Activated CD8-positive, alpha-beta memory T cell treated with anti-CD3 and anti-CD28 coated beads for 1 hour (primary cell): ENCODE data around the gene TSPAN17.
"Not testable (repeated sequence)": the region's sequence is repeated elsewhere in the genome, so short reads cannot be mapped to it uniquely, and the experiment has no call there.

Experiments
- DNase-seq, 2 donors: peaks; one replicate each; pipeline ENCODE4 v3.0.0-alpha.2; 2020; ENCODE audit warnings: low read depth in 1 of 2; ENCODE audit errors: extremely low read depth in 1 of 2

TSPAN17 gene

DNA sequence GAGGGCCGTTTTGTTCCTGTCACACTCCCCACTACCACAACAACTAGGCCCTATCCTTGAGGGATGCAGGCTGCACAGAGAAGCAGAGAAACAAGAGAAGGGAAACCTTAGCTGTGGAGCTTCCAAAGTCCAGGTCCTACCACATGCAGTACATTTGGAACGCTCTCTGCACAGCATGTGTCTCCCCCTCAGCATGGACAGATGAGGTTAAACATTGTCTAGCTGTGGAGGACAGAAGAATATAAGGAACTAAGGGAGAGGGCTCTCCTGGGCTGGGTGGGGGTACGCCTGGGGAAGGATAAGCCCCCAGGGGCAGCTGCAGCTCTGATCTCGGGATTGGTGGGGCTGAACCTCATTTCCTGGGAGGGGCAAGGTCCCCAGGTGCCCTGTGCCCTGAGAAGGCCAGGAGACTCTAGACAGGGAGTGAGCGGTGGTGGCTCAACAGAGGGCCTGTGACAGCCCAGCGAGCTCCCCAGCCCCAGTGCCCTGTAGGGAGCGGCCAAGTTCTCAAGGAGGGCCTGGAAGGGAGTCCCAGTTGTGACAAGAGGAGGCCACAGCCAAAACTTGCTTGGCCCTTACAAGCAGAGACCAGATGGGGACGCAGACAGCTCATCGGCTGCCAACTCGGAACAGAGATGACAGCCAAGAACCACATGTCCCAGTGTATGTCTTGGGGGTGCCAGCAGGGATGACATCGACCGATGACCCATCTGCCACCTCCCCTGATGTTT lies 30.1 kb downstream of the TSPAN17 start:
- no peak for DNase-seq

DNA sequence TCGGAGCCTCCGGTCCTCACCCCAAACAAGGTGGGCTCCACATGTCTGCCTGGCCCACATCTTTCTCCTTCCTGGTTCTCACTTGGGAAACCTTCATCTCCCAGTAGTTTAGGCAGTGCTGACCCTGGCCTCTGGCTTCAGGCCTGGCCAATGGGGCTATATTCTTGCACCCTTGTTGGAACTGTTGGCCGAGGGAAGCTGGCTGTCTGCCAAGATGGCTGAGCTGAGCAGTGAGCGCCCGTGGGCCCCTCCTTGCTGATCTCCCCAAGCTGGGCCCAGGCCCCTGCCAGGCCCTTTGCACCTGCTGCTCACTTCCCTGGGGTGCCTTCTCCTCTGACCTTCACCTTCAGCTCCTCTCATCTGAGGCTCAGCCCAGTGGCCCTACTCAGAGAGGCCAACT lies 31.3 kb downstream of the TSPAN17 start:
- no peak for DNase-seq

DNA sequence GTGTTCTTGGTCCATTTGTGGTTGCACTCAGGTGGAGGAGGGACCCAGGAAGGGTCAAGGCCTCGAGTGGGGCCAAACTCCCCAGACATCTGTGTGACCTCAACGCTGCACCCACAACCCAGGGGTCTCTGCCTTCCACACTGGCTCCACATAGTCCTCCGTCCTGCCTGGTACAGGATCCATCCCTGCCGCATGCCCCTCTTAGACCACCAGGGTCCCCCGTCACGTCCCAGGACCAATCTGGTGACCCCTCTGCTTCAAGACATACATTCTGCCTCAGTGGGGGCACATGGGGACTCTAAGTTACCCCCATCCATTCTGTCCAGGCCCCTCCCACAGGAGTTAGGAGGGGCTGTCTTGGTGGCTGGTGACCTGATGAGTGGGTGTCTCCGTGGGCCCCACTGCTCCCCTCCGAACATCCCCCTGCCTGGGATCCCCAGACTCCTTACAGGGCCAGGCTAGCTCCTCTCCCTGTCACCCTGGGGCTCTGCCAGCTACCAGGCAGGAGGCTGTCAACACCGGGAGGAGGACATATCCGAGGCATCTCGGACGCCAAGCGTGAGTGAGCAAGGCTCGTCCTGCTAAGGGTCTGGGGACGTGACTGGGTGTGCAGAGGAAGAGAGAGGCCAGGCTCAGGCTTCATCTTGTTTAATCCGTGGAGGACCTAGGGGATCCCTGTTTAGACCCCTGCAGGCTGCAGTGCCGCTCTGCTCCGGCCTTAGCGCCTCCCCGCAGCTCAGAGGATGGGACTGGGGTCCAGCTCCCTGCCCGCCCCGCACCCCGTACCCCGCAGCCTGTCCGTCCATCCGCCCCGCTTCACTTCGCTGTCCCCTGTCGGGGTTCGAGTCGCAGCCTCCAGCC lies 32.3 kb downstream of the TSPAN17 start:
- DNase-seq = no peak

DNA sequence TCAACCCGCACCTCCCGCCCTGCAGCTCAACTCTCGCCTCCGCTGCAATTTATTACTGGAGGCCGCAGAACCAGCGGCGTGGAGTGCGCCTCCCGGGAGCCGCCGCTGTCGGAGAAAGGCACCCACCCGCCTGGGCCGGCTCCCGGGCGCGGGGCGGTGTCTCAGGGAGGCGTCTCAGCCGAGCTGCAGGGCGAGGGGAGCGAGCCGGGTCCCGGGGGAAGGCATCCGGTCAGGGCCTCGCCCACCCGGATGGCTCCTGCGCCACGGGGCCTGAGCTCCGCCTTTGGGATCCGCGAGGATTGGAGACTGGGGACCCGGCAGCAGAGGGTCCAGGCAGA lies 32.9 kb downstream of the TSPAN17 start:
- no peak for DNase-seq

DNA sequence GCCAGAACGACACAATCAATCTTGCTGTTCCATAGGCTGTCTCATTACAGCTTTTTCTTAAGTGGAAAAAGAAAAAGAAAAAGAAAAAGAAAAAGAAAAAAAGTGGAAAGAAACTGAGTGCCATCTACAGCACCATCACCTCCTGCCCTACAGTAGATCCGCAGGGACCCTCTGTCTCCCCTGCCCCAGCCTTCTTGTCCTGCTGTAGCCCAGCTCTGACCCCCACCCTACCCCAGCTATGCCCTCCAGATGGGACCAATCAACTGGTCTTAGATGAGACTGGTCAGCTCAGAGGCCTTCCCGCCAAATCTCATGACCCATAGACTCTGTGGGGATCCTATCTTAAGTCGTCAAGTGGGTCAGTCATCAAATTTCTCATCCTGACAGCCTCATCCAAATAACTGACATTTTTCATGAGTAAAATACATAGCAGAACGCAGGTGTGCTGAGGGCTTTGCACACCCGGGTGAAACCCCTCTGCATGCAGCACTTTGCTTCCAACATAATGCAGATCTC lies 34.8 kb downstream of the TSPAN17 start:
- no peak for DNase-seq

DNA sequence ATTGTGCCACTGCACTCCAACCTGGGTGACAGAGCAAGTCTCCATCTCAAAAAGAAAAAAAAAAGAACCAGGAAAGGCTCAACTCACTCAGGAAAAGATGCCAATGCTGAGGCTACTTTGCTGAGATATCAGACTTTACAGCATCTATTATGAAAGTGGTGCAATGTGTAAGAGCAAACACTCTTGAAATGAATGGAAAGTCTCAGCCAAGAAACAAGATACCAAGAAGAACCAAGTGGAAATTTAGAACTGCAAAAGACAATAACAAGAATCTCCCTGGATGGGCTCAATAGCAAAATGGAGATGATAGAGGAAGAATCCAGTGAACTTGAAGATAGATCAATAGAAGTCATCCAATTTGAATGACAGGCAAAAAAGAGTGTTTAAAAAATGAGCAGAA lies 37.7 kb downstream of the TSPAN17 start:
- DNase-seq = no peak

DNA sequence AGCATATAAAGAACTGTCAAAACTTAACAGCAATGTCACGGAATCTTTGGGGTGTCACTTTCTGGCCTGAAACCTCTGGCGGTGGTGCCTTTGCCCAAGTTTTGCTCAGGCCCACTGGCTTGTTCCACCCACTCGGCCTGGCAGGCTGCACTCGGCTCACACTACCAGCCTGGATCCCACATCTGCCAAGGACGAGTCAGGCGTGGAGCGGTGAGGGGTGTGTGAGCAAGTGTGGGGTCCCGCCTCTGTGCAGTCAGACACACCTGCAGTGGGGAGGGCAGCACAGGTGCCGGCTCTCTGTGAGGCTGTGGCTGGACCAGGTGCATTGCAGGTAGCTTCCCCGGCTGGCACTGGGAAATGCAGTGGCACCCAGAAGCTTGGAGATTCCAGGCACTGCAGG lies 40.0 kb downstream of the TSPAN17 start:
- no peak for DNase-seq

DNA sequence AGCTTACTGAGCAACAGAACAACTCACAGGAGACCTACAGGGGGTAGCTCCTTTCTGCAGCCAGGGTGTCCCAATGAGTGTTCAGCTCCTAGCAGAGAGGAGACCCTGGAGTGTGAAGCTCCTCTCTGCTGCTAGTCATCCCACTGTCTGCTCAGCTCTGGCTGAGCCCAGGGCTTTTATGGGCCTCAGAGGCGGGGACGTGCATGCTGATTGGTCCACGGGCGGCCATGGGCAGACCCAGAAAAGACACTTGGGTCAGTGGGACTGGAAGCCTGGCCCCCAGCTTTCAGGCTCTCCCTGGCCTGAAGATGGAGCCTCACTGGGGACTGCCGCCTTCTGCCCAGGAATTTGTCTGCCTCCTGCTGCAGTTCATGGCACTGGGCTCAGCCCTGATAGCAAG lies 40.6 kb downstream of the TSPAN17 start:
- no peak for DNase-seq

DNA sequence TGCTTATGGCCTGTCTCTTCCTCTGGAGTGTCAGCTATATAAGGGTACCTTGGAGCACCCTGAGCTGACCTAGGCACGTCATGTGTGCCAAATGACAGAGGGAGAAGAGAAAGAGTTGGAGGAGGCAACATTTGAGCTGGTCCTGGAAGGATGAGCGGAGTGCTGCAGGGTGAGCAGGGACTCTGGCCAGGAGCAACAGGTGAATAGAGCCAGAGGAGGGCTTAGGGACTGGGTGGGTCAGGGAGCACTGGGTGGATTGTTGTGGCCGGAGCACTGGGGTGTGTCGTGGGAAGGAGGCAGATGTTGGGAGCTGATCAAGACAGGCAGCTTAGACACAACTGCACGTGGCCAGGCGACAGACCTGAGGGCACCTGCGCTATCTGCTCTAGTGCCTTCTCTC lies 43.6 kb downstream of the TSPAN17 start:
- DNase-seq = no peak

DNA sequence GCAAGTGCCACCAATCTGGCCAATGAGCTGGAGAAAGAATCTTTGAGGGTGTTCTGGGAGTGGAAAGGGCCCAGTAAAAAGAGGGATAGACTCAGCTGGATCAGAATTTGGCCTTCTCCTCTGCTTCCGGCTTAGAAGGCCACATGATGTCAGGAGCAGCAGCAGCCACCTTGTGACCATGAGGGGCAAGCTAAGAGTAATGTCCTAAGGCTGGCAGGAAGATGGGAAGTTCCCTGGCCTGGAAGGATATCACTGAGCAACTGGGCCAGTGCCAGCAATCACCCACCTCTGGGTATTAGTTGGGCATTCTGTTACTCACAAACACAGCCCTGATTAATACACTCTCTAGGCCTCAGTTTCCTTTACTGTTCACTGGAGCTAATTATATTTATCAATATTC lies 44.2 kb downstream of the TSPAN17 start:
- no peak for DNase-seq

DNA sequence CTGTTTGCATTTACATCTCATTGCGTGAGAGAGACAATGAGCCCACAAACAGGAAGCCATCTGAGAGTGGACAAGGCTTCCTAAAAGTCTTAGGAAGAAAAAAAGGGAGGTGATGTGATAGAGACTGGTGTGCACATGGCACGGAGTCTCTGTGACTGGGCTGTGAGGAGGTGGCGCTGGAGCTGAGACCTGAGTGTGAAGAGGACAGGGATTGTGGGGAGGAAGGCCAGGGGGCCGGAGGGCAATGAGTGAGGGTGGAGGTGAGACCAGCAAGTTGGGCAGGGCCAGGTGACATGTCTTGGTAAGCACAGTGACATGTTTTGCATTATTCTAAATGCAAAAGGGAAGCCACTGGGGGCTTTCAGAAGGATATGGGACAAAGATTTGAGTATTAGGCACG lies 45.0 kb downstream of the TSPAN17 start:
- DNase-seq = no peak

DNA sequence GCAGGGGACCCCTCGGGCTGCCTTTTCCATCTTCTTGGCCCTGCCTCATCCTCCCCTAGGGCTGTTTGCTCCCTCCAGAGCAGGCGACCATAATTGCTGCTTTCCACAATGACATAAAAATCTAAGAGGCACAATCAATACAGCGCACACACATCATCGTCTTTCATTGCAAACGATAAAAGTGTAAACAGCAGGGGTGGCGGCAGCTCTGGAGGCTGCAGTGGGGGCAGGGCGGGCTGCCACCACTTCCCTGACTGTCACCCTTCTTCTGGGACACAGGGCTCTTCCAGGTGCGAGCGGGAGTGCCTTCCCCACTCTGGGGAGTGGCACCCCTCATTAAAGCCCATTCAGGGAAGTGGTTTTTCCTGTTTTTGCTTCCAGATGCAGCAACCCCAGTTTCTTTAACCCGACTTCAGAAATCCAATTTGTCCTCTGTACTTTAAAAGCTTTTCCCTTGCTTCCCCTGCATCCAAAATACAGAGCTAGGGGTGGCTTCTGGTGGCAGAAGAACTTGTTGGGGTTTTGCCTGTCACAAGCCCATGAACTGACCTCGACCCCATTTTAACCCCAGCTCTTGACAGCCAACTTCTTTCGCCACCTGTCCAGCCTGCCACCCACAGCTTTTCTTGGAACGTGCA lies 45.7 kb downstream of the TSPAN17 start:
- DNase-seq = no peak

DNA sequence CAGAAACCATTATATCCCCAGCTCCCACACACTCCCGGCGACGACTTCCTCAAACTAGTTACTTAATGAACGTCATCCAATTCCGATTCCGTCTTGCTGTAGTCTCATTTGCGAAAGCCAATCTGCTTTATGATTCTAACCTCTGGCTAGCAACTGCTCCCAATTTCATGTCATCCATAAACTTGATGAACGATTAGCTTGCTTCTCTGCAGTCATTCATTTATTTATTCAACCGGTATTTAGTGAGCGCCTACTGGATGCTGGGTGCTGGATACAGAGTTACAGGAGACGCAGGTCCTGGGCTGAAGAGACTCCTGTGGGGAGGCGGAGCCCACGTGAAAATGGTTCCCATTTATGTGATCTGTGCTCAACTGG lies 46.2 kb downstream of the TSPAN17 start:
- DNase-seq = no peak

DNA sequence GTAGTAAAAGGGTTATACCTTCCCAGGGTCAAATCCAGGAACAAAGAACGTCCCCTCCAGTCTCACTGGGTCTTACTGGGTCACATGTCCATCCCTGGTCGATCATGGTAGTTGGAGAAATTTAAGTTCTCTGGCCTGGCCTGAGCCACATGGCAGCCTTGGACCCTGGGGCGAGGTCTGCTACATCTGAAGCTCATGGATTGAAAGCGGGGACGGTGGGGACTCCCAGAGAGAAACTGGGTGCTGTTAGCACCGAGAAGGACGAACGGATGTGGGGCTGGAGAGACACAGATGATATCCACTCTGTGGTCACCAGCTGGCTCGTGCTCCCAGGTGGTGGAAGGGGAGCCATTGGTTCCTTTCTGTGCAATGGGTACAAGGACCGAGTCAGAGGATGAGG lies 46.9 kb downstream of the TSPAN17 start:
- no peak for DNase-seq

DNA sequence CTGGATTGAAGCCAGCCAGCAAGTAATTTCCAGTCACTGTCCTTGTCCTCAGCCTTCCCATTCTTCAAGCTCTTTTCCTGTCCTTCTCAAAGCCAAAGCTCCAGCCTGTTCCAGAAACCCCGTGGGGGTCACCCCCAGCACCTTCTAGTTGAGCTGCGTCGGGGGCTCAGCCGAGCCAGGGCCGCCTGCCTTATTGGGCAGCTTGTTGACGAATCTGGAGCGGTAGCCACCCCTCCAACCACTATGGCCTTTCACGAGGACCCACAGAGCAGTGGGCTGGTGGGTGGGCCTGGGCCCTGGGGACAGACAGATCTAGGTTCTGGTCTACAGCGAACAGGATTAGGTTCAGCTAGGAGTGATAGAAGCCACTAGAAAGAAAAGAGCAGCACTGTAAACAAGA lies 47.3 kb downstream of the TSPAN17 start:
- no peak for DNase-seq

DNA sequence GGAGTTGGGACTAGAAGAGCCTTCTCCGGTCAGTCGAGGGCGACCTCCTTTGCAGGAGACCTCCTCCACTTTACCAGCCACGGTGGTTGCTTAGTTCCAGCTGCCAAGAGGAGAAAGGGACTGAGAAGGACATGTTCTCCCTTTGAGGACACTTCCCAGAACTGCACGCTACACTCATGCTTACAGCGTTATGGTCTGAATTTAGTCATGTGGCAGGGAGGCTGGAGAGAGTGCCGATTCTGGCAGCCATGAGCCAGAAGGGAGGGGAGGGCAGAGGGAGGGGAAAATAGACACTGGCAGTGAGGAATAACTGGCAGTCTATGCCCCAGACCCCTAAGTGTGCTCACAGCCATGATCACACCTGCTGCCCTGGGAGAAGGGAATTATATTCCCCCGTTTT lies 47.8 kb downstream of the TSPAN17 start:
- DNase-seq = no peak

DNA sequence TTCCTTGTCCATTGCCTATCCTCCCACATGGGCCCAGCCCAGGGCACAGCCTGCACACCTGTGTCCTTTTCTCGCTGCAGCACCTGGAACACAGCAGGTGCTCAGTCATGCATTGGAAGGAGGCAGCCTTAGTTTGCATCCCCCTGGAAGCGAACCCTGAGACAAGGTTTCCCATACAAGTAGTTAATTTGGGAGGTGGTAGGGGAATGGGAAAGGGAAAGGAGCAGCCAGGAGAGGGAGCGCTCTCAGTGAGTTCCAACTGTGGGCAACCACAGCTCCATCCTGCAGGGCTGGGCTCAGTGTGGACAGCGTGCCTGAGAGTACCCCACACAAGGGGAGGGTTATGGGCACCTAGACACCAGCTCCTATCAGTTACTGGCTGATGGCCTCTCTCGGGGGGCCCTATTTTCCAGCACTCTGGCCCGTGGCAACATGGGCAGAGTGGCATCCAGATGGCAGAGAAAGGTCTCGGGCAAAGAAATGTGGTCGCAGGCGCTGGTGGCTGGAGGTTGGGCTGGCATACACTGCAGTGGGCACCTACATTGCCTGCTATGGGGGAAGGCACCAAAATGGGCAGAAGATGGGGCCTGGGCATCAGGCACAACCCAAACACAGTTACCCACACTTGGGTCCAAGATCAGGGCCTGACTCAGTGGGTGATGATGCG lies 50.1 kb downstream of the TSPAN17 start:
- no peak for DNase-seq

DNA sequence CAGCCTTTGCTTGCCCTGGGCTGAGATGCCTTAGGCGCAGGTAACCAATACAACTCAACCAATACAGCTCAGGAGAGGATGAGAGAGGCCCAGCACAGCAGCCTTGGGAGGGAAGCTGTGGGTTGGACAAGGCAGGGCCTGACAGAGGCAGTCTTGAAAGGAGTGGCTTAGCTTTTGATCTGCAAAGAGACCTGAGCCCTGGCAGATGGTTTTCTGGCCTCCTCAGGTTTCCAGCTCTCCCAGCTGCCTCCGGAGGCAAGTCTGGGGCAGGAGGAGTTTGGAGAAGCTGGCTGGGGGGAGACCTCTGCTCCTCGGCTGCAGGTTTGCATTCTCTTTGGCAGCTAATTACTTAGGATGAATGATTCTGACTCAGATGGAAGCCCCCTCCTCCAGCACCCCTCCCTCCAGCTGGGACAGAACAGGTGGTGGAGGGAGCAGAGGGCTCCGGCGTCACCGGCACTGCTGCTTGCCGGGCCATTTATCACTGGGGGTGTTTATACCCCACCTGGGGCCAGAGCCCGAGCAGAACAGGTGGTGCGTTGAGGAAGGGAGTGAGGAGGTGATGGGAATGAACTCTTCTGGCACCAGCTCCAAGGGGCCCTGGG lies 50.8 kb downstream of the TSPAN17 start:
- DNase-seq = no peak

DNA sequence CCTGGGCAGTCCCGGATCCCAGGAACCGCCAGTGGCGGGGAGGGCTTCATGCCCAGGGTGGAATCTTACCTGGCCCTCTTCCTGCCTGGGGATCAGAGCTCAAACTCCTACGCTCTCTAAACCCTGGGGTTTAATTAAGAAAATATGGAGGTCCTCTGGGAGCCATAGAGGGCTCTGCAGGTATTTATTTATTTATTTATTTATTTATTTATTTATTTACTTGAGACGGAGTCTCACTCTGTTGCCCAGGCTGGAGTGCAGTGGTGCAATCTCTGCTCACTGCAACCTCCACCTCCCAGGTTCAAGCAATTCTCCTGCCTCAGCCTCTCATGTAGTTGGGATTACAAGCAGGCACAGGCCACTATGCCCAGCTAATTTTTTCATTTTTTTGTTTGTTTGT lies 52.2 kb downstream of the TSPAN17 start:
- DNase-seq = not testable (repeated sequence)

DNA sequence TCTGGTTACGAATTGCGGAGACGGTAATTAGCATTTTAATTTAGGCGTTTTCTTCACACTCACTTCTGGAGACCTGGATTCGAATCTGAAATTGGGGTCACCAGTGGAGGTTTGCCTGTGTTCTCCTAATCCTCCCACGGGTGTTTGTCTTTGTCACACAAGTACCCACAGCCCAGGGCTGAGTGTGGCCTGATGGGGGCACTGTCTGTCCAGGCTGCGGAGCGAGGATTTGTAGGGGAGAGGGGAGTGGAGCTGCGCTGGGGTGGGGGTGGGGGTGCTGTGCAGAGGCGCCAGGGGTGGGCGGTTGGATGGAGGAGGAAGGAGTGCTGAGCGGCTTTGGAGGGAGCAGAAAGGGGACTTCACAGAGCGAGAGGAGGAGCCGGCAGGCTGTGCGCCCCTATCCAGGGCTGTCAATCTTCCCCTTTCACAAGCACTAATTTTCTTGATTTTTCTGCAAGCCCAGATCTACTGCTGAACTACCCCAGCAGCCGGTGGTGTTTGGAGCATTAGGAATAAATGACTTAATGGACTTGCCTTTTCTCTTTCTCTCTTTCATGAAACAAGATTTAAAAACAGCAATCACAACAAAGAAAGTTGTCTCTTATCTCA lies 53.1 kb downstream of the TSPAN17 start:
- no peak for DNase-seq
